ENCODE results near the gene MAPK8IP3.
A peak's percentile ranks its signal among the peaks of the same experiment; 100 is the strongest.

The MAPK8IP3 gene

DNA sequence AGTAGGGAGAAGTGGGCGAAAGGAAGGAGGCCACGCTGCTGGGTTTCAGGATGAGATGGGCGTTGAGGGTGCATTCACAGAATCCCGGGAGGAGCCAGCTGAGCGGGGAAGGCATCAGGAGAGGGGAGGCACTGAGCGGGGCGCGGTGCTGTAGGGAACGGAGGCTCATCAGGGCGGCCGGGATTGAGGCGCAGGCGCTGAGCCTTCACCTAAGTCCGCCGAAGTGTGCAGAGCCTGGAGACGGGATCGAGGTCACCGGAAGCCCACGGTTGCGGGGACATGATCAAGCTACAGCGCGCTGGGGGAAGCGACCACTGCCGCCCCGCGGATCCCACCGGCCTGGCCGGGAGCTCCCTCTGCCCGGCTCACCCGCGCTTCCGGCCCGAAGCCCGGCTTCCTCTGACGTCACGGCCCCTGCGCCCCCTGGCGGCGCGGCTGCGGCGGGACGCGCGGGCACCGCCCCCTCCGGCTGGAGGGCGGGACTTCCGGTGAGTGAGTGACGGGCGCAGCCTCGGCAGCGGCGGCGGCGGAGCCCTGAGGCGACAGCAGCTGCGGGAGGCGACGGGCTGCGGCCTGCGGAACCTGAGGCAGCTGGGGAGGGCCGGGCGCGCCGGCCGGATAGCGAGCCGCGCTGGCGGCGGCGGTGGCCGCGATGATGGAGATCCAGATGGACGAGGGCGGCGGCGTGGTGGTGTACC, at the start of gene MAPK8IP3:
Gene MAPK8IP3 (plus strand): TSS at position 508 of the 698 bp plus-strand sequence. CDS start 145 bp downstream, at position 653.
- peak; percentile 98 to 99 (median 98) for TF ChIP-seq CTCF (IDR thresholded peaks at IDR 0.05; ENCODE audit: unreplicated experiment in 3 of 3)
- peaks cover 25% of the 10 kb centered on the region for H3K4me1 Mint-ChIP-seq
- H3K9me3 Mint-ChIP-seq: no peaks in the 10 kb centered on the region
- no peaks in the 10 kb centered on the region for H3K27me3 Mint-ChIP-seq (ENCODE audit: low read depth)
- H3K27ac Mint-ChIP-seq: peak within 1 kb of the TSS; percentile 98
- H3K4me3 Mint-ChIP-seq: peak within 1 kb of the TSS; percentile 96 to 98 (median 98)
- peaks cover 16% of the 10 kb centered on the region for H3K36me3 Mint-ChIP-seq (ENCODE audit: low read depth)

GRCh38 chr16:1656808-1657617, 49.0 kb upstream of the MAPK8IP3 start:
- Mint-ChIP-seq H3K9me3 (no peaks in the 10 kb centered on the region), H3K4me3 (no peak overlapping the region), H3K4me1 (no peaks in the 10 kb centered on the region), H3K36me3 (ENCODE audit: low read depth) (peaks cover 45% of the 10 kb centered on the region), H3K27ac (no peak overlapping the region), H3K27me3 (ENCODE audit: low read depth) (no peaks in the 10 kb centered on the region)
- TF ChIP-seq CTCF (IDR thresholded peaks at IDR 0.05; ENCODE audit: unreplicated experiment in 3 of 3): no peak

DNA sequence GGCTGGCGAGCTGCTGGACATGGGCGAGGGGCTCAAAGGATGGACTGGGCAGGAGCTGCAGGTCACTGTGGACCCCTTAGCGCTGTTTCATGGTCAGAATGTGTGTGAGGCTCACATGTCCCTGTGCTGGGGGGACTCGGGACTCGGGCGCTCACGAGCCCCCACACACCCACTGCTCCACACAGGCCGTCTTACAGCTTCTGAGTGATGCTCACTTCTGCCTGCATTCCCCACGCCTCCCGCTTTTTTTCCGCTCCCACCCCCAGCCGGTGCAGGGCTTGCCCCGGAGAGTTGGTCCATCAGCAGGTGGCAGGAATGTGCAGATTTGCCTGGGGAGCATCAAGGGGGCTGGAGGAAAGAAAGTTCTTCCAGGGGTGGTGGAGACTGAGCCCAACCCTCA, 48.2 kb upstream of the MAPK8IP3 start:
- Mint-ChIP-seq H3K4me3 (no peak overlapping the region), H3K4me1 (no peaks in the 10 kb centered on the region), H3K9me3 (no peaks in the 10 kb centered on the region), H3K27me3 (ENCODE audit: low read depth) (no peaks in the 10 kb centered on the region), H3K36me3 (ENCODE audit: low read depth) (peaks cover 46% of the 10 kb centered on the region), H3K27ac (no peak overlapping the region)
- no peak for TF ChIP-seq CTCF (IDR thresholded peaks at IDR 0.05; ENCODE audit: unreplicated experiment in 3 of 3)

DNA sequence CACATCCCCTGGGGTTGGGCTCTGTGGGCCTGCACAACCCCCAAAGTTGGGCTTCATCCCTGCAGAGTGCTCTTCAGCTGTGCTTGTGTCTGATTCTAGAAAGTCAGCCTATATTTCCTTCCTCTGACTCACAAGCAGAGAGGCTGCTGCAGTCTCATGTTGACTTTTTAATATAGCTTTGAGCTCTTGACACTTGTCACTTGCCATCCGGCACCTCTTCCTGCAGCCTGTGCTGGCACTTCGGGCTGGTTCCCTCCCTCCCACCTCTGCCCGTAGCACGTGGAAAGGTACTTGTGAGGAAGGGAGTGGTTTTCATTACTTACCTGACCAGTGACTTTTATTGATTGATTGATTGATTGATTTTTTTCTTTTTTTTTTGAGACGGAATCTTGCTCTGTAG, 47.0 kb upstream of the MAPK8IP3 start:
- Mint-ChIP-seq H3K27ac (no peak overlapping the region), H3K4me1 (no peaks in the 10 kb centered on the region), H3K9me3 (no peaks in the 10 kb centered on the region), H3K4me3 (no peak overlapping the region), H3K27me3 (ENCODE audit: low read depth) (no peaks in the 10 kb centered on the region), H3K36me3 (ENCODE audit: low read depth) (peaks cover 53% of the 10 kb centered on the region)
- no peak for TF ChIP-seq CTCF (IDR thresholded peaks at IDR 0.05; ENCODE audit: unreplicated experiment in 3 of 3)

DNA sequence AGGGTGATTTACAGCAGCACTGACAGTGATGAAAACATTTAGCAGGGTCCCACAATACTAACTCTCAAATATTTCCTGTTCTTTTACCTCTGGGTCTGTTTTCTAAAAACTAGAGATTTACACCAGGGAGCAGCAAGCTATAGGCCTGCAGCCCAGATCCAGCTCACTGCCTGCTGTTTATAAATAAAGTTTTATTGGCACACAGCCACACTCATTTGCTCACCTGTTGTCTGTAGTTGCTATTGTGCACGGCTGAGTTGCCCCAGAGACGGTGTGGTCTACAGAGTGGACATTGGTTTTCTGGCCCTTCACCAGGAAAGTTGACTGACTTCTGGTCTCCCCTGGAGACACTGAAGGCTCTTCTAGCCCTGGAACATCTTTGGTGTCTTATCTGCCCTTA, 44.2 kb upstream of the MAPK8IP3 start:
- H3K27ac Mint-ChIP-seq: no peak overlapping the region
- no peaks in the 10 kb centered on the region for H3K4me1 Mint-ChIP-seq
- peaks cover 45% of the 10 kb centered on the region for H3K36me3 Mint-ChIP-seq (ENCODE audit: low read depth)
- no peaks in the 10 kb centered on the region for H3K9me3 Mint-ChIP-seq
- TF ChIP-seq CTCF (IDR thresholded peaks at IDR 0.05; ENCODE audit: unreplicated experiment in 3 of 3): no peak
- H3K27me3 Mint-ChIP-seq (ENCODE audit: low read depth): no peaks in the 10 kb centered on the region
- H3K4me3 Mint-ChIP-seq: no peak overlapping the region
